SU-DHL-6 (cell line): ENCODE results near the gene TRMT44.

Experiments
- CTCF ChIP-seq: fragments of 200-600 bp; sonication (generic); IDR thresholded peaks from one replicate; pipeline ENCODE4 v1.5.1; 2017; ENCODE audit warnings: antibody characterized with exemption, mild to moderate bottlenecking, low read length, moderate library complexity; ENCODE audit not compliant: insufficient read depth, poor library complexity, severe bottlenecking
- EZH2phosphoT487 ChIP-seq: fragments of 200-600 bp; sonication (generic), shearing (Covaris generic); conservative IDR thresholded peaks from 2 replicates; pipeline ENCODE4 v1.6.1; 2018; ENCODE audit warnings: mild to moderate bottlenecking, antibody characterized with exemption, low read length, moderate library complexity, mixed read lengths

GRCh38 chr4:8478371-8478770 lies 37.8 kb downstream of the TRMT44 start:
- TF ChIP-seq CTCF (no peak), EZH2phosphoT487 (no peak)
